GM15510 (cell line): ENCODE data around the gene HBM.

Experiments
- POLR2A ChIP-seq: IDR thresholded peaks from 3 replicates; pipeline ENCODE4 v1.6.1; 2011; ENCODE audit warnings: borderline replicate concordance; ENCODE audit not compliant: insufficient read length; ENCODE audit errors: extremely low read depth

HBM gene, protein sequence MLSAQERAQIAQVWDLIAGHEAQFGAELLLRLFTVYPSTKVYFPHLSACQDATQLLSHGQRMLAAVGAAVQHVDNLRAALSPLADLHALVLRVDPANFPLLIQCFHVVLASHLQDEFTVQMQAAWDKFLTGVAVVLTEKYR

DNA sequence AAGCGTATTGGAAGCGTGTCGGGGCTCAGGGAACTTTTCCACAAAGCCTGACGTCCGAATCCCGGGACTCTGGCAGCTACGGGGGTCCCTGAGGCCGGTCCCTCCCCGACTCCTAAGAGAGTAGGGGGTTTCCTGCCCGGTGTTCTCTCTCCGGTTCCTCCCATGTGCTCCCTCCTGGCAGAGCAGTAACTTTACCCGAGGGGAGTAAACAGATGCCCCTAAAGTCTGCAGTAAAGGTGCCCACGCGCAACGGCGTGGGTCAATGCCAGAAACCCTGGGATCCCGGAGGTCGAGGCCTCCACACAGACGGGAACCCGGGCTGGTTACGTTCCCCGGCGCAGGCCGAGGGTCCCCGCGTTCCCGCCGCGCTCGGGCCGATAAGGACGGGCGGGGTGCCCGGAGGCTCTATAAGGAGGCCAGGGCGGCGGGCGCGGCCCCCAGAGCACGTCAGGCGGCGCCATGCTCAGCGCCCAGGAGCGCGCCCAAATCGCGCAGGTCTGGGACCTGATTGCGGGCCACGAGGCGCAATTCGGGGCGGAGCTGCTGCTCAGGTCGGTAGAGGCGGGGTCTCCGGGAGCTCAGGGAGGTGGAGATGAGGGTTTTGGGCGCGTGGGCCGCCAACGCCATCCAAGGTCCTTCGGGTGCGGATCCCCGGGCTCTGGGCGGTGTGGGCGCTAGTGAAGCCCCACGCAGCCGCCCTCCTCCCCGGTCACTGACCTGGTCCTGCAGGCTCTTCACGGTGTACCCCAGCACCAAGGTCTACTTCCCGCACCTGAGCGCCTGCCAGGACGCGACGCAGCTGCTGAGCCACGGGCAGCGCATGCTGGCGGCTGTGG, at the start of gene HBM:
Gene HBM (plus strand): TSS at position 440 of the 836 bp plus-strand sequence. CDS start 20 bp downstream, at position 460.
- TF ChIP-seq POLR2A: no peak

DNA sequence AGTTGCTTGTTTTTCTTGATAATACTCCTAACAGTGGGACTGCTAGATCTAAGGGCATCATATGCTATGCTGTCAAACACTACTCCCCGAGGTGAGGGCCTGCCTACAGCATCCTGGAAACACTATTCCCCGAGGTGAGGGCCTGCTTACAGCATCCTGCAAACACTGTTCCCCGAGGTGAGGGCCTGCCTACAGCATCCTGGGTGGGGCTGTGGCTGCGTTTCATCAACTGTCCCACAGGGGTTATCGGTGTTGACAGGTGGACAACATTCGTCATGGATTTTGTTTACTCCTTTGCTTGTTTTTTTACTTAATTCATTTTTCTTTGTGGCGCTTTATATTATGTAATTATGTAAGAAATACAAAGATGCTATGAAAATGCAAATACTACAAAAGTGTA, 49.8 kb upstream of the HBM start:
- no peak for TF ChIP-seq POLR2A

DNA sequence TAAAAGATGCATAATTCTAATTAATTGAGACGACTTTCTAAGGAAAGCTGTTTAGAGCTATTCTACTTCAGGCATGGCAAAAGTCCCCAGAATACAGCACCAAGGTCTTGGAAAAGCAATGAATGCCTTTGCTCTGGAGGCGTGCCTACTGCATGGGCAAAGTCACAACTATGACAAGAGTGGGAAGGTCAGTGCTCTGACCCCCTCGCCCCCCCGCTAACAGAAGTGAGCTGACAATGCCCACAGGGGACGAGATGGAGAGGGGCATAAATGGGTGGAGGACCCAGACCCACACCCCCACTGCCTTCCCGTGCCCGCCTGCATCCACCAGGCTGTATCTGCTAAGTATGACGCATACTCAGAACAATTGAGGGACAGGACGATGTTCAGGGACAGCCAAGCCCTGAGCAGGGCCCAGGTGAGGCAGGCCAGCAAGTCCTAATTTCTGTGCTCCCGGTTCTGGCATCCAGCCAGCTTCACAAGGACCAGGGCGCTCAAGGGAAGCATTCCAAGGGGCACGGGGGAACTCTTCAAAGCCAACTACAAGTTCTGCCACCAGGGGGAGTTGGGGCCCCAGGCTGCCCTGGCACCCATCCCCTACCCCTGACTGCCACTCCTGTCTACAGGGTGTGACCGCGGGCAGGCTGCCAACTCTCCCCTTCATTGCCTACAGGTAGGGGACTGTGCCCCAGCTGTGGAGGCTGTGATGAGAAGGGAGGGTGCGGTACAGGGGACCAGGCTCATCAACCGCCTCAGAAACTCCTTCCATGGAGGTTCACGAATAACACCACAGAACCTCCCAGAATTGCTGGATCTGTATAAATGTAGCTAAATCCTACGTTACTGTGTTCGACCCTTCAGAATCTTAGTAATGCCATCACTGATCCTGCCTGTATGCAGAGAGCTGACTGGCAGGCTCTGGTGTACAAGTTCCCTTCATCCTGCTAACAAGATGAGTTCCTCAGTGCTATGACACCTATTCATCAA, 48.1 kb upstream of the HBM start:
- no peak for TF ChIP-seq POLR2A

DNA sequence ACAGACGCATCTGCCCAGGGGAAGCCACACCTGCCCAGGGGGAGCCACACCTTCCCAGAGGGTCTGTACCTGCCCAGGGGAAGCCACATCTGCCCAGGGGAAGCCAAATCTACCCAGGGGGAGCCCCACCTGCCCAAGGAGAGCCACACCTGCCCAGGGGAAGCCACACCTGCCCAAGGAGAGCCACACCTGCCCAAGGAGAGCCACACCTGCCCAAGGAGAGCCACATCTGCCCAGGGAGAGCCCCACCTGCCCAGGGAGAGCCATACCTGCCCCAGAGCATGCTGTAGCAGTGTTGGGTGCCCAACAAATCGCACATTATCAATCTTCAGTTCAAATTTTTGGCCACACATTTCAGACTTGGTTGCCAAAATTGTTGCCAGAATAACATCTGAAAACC, 46.9 kb upstream of the HBM start:
- TF ChIP-seq POLR2A: no peak

DNA sequence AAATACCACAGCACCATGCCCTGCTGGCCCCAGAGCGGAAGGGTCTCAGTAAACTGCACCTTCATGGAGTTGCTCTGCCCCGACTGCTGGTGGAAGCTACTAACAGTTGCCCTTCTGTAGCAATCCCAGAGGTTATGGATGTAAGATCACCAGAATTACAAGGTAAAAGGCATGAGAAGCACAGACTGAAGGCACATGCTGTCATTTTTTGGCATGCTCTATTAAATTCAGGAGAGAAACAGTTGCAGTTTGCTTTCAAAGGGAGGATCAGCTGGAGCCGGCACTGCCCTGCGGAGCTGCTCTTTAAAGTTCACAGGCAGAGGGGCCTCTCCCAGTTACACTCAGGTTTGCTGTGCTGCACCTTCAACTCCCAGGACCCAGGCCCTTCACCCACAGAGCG, 46.5 kb upstream of the HBM start:
- TF ChIP-seq POLR2A: no peak

DNA sequence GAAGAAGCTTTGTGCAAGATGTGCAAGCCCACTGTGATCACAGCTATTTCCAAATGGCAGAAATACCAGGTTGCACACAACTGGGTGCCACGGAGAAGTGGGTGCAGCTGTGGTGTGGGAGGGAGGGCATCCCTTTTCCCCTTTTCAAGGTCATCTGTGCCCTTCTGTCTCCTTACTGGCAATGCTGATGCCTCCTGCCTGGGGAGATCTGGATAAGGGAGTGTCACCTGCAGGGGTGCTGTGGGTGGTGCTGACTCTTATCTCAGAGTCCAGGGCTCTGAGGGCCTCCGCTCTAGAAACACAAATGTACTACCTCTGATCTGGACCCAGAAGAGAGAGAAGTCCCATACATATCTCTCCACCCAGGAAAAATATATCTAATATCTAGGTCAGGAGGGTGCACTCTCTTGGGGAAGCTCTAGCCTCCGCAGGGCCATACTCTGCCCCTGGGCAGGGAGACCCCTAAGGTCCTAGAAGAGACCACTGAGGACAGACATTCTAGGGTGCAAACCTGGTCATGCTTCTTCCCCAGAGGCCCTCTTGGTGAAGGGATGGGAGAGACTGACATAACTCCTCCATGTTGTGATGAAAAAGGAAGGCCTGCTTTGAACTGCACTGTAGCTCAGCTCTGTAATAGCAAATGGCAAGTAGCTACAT, 45.8 kb upstream of the HBM start:
- TF ChIP-seq POLR2A: no peak

DNA sequence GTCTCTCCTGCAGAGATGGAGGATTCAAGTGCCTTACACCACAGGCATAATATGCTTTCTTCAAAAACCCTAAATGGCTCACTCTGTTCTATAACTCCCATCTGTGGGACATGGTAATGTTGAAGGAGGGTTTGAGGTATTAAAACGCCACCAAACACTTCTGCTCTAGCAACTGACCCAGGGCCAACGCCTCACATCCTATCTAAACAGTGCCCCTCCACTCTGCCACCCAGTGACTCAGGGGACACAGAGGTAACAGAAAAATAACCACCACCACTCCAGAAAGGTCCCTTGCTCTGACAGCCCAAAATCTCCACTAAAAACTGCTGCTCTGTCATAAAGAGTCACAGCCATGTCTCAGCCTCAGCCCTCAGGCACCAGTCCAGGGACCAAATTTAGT, 45.0 kb upstream of the HBM start:
- no peak for TF ChIP-seq POLR2A

DNA sequence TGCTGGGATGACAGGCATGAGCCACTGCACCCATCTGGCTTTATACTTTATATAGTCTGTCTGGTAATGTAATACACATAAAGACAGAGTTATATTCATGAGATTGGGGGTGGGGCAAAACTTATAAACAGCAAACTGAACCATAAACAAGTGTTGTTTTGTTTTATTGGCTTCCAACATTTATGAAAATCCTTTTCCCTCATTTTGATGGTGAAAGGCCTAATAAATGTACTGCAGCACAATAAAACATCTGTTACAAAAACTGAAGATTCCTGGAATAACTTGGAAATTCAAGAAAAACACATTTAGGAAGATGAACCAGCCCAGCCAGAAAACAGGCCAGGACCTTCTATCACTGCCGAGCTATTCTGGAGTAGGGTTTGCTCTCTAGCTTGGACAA, 43.4 kb upstream of the HBM start:
- no peak for TF ChIP-seq POLR2A

DNA sequence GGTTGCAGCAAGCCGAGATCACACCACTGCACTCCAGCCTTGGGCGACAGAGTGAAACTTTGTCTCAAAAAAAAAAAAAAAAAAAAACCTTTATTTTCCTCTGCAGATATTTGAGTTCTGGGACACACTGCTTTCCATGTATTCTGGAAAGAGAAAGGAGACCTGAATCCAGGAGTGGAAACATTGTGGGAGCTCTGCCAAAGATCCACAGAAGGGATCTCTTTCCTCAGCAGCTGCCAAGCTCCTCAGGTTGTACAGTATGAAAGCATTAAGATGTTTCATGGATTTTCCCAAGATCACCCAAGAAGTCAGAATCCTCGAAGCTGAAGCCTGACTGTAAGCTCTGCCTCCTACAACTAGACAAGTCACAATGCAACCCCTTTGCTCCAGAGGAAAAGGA, 40.8 kb upstream of the HBM start:
- TF ChIP-seq POLR2A: no peak

DNA sequence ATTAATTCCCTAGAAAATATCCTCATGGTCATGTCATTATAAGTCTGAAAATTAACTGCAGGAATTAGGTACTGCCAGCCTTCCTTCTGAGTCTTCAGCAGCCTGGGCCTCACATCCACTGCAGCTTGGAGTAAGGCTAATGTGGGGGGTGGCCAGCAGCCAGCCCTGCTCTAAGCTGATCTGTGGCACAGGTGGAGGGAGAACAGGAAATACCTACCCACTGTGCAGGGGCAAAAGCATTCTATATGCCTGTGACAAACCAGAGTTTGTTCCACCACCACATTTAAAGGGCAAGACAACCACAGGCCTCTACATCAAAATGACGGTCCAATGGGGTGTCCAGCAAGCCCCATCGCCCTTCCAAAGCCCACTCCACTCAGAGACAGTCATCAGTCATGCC, 36.7 kb upstream of the HBM start:
- no peak for TF ChIP-seq POLR2A

DNA sequence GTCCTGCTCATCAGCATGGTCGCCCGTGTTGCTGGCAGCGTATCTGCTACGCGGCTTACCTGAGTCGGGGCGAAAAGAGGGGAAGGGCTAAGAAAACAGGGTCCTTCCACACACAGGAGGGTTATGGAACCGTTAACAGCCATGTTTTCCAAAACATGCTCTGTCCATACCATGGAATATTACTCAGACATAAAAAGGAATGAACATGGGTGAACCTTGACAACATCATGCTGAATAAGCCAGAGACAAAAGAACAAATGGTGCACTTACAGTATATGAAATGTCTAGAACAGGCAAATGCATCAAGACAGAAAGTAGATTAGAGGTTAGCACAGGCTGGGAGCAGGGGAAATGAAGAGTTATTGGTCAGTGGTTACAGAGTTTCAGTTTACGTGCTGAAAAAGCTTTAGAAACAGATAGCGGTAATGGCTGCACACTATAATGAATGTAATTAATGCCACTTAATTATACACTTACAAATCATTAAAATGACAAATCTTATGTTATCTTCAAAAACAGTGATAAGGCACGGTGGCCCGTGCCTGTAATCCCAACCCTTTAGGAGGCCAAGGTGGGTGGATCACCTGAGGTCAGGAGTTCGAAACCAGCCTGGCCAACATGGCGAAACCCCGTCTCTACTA, 35.1 kb upstream of the HBM start:
- TF ChIP-seq POLR2A: no peak

DNA sequence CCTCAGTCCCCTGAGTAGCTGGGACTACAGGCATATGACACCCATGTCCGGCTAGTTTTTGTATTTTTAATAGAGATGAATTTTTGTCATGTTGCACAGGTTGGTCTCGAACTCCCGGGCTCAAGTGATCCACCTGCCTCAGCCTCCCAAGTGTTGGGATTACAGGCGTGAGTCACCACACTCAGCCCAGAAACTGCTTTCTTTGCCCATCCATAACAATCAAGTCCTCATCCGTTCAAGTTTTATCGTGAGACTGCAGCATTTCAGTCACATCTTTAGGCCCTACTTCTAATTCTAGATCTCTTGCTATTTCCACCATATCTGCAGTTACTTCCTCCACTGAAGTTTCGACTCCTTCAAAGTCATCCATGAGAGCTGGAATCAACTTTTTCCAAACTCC, 33.7 kb upstream of the HBM start:
- TF ChIP-seq POLR2A: no peak

DNA sequence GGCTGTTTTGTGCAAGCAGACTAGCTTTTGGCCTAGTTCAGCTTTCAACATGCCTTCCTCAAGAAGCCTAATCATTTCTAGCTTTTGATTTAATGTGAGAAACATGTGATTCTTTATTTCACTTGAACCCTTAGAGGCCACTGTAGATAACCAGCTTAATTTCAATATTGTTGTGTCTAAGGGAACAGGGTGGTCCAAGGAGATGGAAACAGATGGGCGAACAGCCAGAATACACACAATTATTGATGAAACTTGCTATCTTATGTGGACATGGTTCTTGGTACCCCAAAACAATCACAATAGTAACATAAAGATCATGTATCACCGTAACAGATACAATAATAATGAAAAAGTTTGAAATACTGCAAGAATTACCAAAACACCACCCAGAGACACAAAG, 32.1 kb upstream of the HBM start:
- no peak for TF ChIP-seq POLR2A

DNA sequence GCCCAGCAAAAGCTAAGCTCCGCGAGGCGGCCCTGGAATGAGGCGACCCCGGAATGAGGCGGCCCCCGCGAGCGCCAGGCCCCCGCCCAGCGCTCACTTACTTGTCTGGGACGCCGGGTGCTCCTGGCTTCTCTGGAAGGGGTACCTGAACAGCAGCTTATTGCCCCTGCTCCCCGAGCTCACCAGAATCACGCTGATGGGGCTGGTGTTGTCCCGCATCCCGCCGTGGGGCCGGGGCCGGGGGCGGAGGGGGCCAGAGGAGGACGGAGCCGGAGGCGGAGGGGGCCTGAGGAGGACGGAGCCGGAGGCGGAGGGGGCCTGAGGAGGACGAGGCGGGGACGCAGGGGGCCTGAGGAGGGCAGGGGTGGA, 27.7 kb upstream of the HBM start:
- TF ChIP-seq POLR2A: no peak

DNA sequence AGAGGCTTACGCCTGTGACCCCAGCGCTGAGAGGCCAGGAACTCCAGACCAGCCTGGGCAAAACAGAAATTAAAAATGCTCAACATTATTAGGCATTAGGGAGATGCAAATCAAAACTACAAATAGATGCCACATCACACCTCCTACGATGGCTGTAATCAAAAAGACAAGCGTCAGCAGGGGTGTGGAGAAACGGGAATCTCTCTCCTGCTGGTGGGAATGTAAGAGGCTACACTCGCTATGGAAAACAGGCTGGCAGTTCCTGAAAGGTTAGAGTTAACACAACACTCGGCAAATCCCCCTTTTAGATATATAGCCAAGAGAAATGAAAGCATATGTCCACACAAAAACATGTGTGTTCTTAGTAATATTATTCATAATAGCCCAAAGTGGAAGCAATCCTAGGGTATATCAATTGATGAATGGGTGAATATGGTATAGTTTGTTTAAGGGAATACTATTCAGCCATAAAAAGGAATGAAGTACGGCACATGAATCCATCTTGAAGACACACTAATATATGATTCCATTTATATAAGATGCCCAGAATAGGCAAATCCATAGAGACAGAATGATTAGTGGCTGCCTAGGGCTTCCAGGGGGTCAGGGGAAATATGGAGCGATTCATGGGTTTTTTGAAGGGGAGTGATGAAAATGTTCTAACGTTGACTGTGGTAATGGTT, 25.5 kb upstream of the HBM start:
- TF ChIP-seq POLR2A: no peak
